ENCODE data around the gene GRM8. TPM values are rescaled to one million over a fixed set of nuclear protein-coding genes. Genes with fewer than 3 reads are reported as not detected.

GRM8 gene
- total RNA-seq, 4 donors from 2014 or later, result 0.11 TPM; not detected in 3

GRCh38 chr7:126657599-126658358 is 595.0 kb downstream of the GRM8 start:
- WGBS, result 57% methylated on average over 6 of the region's 6 CpGs
- no peak for DNase-seq (ENCODE audit: extremely low spot score)
- TF ChIP-seq POLR2AphosphoS5 (IDR thresholded peaks at IDR 0.05), result no peak
- TF ChIP-seq EP300 (IDR thresholded peaks at IDR 0.05), result no peak
- TF ChIP-seq POLR2A (IDR thresholded peaks at IDR 0.05; ENCODE audit: low read depth), result no peak
- TF ChIP-seq CTCF (IDR thresholded peaks at IDR 0.05), result no peak
- H3K27ac ChIP-seq (replicated peaks in 1 of 4), result no peak overlapping the region
- no peak overlapping the region for H3K4me3 ChIP-seq
- intact Hi-C loops (cut with DNase I), result no loop called here
- H3K36me3 ChIP-seq, result no peaks in the 10 kb centered on the region
- no peaks in the 10 kb centered on the region for H3K27me3 ChIP-seq
- H3K9me3 ChIP-seq, result no peaks in the 10 kb centered on the region
- H3K4me1 ChIP-seq, result no peaks in the 10 kb centered on the region

- DNase-seq (ENCODE audit: extremely low spot score), result no peak
- Histone ChIP-seq H3K4me1 (no peaks in the 10 kb centered on the region), H3K36me3 (no peaks in the 10 kb centered on the region), H3K9me3 (no peaks in the 10 kb centered on the region), H3K27ac (replicated peaks in 1 of 4) (no peak overlapping the region), H3K27me3 (no peaks in the 10 kb centered on the region), H3K4me3 (no peak overlapping the region)
- TF ChIP-seq POLR2A (IDR thresholded peaks at IDR 0.05; ENCODE audit: low read depth) (no peak), CTCF (IDR thresholded peaks at IDR 0.05) (no peak), EP300 (IDR thresholded peaks at IDR 0.05) (no peak), POLR2AphosphoS5 (IDR thresholded peaks at IDR 0.05) (no peak)
- intact Hi-C loops (cut with DNase I), result no loop called here
- WGBS, result 71% methylated on average over 3 of the region's 3 CpGs
Measured at GRCh38 chr7:126657137-126657536, 595.6 kb downstream of the GRM8 start.

- H3K27ac ChIP-seq (replicated peaks in 1 of 4), result no peak overlapping the region
- no peak for TF ChIP-seq POLR2A (IDR thresholded peaks at IDR 0.05; ENCODE audit: low read depth)
- no peak for TF ChIP-seq CTCF (IDR thresholded peaks at IDR 0.05)
- no peak for TF ChIP-seq EP300 (IDR thresholded peaks at IDR 0.05)
- no peak for TF ChIP-seq POLR2AphosphoS5 (IDR thresholded peaks at IDR 0.05)
- H3K9me3 ChIP-seq, result no peaks in the 10 kb centered on the region
- WGBS, result 81% methylated on average over 6 of the region's 6 CpGs
- no peaks in the 10 kb centered on the region for H3K4me1 ChIP-seq
- intact Hi-C loops (cut with DNase I), result no loop called here
- no peak overlapping the region for H3K4me3 ChIP-seq
- no peaks in the 10 kb centered on the region for H3K36me3 ChIP-seq
- H3K27me3 ChIP-seq, result no peaks in the 10 kb centered on the region
- DNase-seq (ENCODE audit: extremely low spot score), result no peak
Measured at GRCh38 chr7:126656165-126656564, 596.6 kb downstream of the GRM8 start.

GRCh38 chr7:126637538-126637937 is 615.2 kb downstream of the GRM8 start:
- 75% methylated on average over 4 of the region's 4 CpGs for WGBS

More at GRCh38 chr7:126637538-126637937, 615.2 kb downstream of the GRM8 start:
- DNase-seq (ENCODE audit: extremely low spot score), result no peak
- no peak for TF ChIP-seq EP300 (IDR thresholded peaks at IDR 0.05)
- TF ChIP-seq CTCF (IDR thresholded peaks at IDR 0.05), result no peak
- TF ChIP-seq POLR2A (IDR thresholded peaks at IDR 0.05; ENCODE audit: low read depth), result no peak
- no peak for TF ChIP-seq POLR2AphosphoS5 (IDR thresholded peaks at IDR 0.05)
- no peaks in the 10 kb centered on the region for H3K9me3 ChIP-seq
- intact Hi-C loops (cut with DNase I), result no loop called here
- H3K4me1 ChIP-seq, result no peaks in the 10 kb centered on the region
- H3K27ac ChIP-seq (replicated peaks in 1 of 4), result no peak overlapping the region
- no peaks in the 10 kb centered on the region for H3K27me3 ChIP-seq
- H3K4me3 ChIP-seq, result no peak overlapping the region
- no peaks in the 10 kb centered on the region for H3K36me3 ChIP-seq
